Ectodermal cell (in vitro differentiated cells): Measurements from ENCODE around the gene ANKRD44.

Experiments
- H3K27ac ChIP-seq: 2 replicates; pipeline ENCODE4 v1.7.0; 2013; ENCODE audit warnings: mild to moderate bottlenecking, low read depth, low read length; ENCODE audit not compliant: insufficient read depth, poor library complexity, severe bottlenecking
- H3K27me3 ChIP-seq: 2 replicates; pipeline ENCODE4 v1.7.0; 2013; ENCODE audit warnings: mild to moderate bottlenecking, low read length; ENCODE audit not compliant: insufficient read depth, control insufficient read depth, poor library complexity, severe bottlenecking
- H3K36me3 ChIP-seq: one replicate; pipeline ENCODE4 v1.7.0; 2013; ENCODE audit warnings: low read length; ENCODE audit not compliant: control insufficient read depth, insufficient read depth
- H3K4me1 ChIP-seq: one replicate; pipeline ENCODE4 v1.7.0; 2013; ENCODE audit warnings: low read length; ENCODE audit not compliant: control insufficient read depth, insufficient read depth
- H3K4me3 ChIP-seq: 2 replicates; pipeline ENCODE4 v1.7.0; 2013; ENCODE audit warnings: low read depth, low read length, control low read depth; ENCODE audit not compliant: insufficient read depth
- H3K9me3 ChIP-seq: 2 replicates; pipeline ENCODE4 v1.7.0; 2013; ENCODE audit warnings: mild to moderate bottlenecking, low read length, moderate library complexity; ENCODE audit not compliant: control insufficient read depth
- WGBS, 2 experiments: methylation state at CpG; one replicate each; pipeline ENCODE4 v1.1.7; 2013; ENCODE audit warnings: missing lambda C conversion rate in 2 of 2; 5-methylcytosine and 5-hydroxymethylcytosine counted together

Gene ANKRD44

GRCh38 chr2:197057959-197058358 lies 252.6 kb downstream of the ANKRD44 start:
- H3K27ac ChIP-seq, result no peak overlapping the region
- 94 to 100% methylated on average over 1 of the region's 2 CpGs for WGBS, 2 experiments
- H3K27me3 ChIP-seq, result no peaks in the 10 kb centered on the region
- no peaks in the 10 kb centered on the region for H3K36me3 ChIP-seq
- no peak overlapping the region for H3K4me3 ChIP-seq
- no peaks in the 10 kb centered on the region for H3K9me3 ChIP-seq
- no peaks in the 10 kb centered on the region for H3K4me1 ChIP-seq

- Histone ChIP-seq H3K27me3 (no peaks in the 10 kb centered on the region), H3K9me3 (no peaks in the 10 kb centered on the region), H3K27ac (no peak overlapping the region), H3K36me3 (no peaks in the 10 kb centered on the region), H3K4me1 (no peaks in the 10 kb centered on the region), H3K4me3 (no peak overlapping the region)
These were observed 255.5 kb downstream of the ANKRD44 start for GRCh38 chr2:197055045-197055444.

- no peaks in the 10 kb centered on the region for H3K36me3 ChIP-seq
- no peaks in the 10 kb centered on the region for H3K27me3 ChIP-seq
- WGBS, 2 experiments, result 92 to 96% methylated on average over 1 of the region's 1 CpG
- no peak overlapping the region for H3K4me3 ChIP-seq
- no peaks in the 10 kb centered on the region for H3K9me3 ChIP-seq
- no peak overlapping the region for H3K27ac ChIP-seq
- H3K4me1 ChIP-seq, result no peaks in the 10 kb centered on the region
These were observed 256.1 kb downstream of the ANKRD44 start for GRCh38 chr2:197054437-197054836.

- 91 to 98% methylated on average over 4 of the region's 4 CpGs for WGBS, 2 experiments
- no peak overlapping the region for H3K4me3 ChIP-seq
- H3K27me3 ChIP-seq, result no peaks in the 10 kb centered on the region
- no peaks in the 10 kb centered on the region for H3K36me3 ChIP-seq
- H3K4me1 ChIP-seq, result no peaks in the 10 kb centered on the region
- no peaks in the 10 kb centered on the region for H3K9me3 ChIP-seq
- H3K27ac ChIP-seq, result no peak overlapping the region
These were observed 258.2 kb downstream of the ANKRD44 start for GRCh38 chr2:197052356-197052755.

- H3K36me3 ChIP-seq, result no peaks in the 10 kb centered on the region
- no peak overlapping the region for H3K4me3 ChIP-seq
- H3K27ac ChIP-seq, result no peak overlapping the region
- no peaks in the 10 kb centered on the region for H3K4me1 ChIP-seq
- no peaks in the 10 kb centered on the region for H3K27me3 ChIP-seq
- H3K9me3 ChIP-seq, result no peaks in the 10 kb centered on the region
These were observed 265.5 kb downstream of the ANKRD44 start for GRCh38 chr2:197045115-197045514.

GRCh38 chr2:197042739-197043196 lies 267.8 kb downstream of the ANKRD44 start:
- no peaks in the 10 kb centered on the region for H3K4me1 ChIP-seq
- no peaks in the 10 kb centered on the region for H3K9me3 ChIP-seq
- H3K36me3 ChIP-seq, result no peaks in the 10 kb centered on the region
- WGBS, 2 experiments, result 92 to 93% methylated on average over 2 to 5 of the region's 5 CpGs
- no peaks in the 10 kb centered on the region for H3K27me3 ChIP-seq
- H3K27ac ChIP-seq, result no peak overlapping the region
- no peak overlapping the region for H3K4me3 ChIP-seq

GRCh38 chr2:197037863-197038398 lies 272.6 kb downstream of the ANKRD44 start:
- Histone ChIP-seq H3K27ac (no peak overlapping the region), H3K4me3 (no peak overlapping the region), H3K9me3 (no peaks in the 10 kb centered on the region), H3K4me1 (no peaks in the 10 kb centered on the region), H3K27me3 (no peaks in the 10 kb centered on the region), H3K36me3 (no peaks in the 10 kb centered on the region)
- WGBS, 2 experiments, result 93 to 95% methylated on average over 2 of the region's 2 CpGs

GRCh38 chr2:197035002-197035401 lies 275.6 kb downstream of the ANKRD44 start:
- no peaks in the 10 kb centered on the region for H3K27me3 ChIP-seq
- 80 to 100% methylated on average over 1 of the region's 1 CpG for WGBS, 2 experiments
- no peaks in the 10 kb centered on the region for H3K9me3 ChIP-seq
- H3K27ac ChIP-seq, result no peak overlapping the region
- no peaks in the 10 kb centered on the region for H3K36me3 ChIP-seq
- no peaks in the 10 kb centered on the region for H3K4me1 ChIP-seq
- no peak overlapping the region for H3K4me3 ChIP-seq

- H3K36me3 ChIP-seq, result no peaks in the 10 kb centered on the region
- no peak overlapping the region for H3K27ac ChIP-seq
- no peaks in the 10 kb centered on the region for H3K9me3 ChIP-seq
- H3K4me1 ChIP-seq, result no peaks in the 10 kb centered on the region
- WGBS, 2 experiments, result 91 to 94% methylated on average over 5 of the region's 5 CpGs
- no peaks in the 10 kb centered on the region for H3K27me3 ChIP-seq
- no peak overlapping the region for H3K4me3 ChIP-seq
These were observed 276.3 kb downstream of the ANKRD44 start for GRCh38 chr2:197034292-197034691.

GRCh38 chr2:197033222-197033621 lies 277.4 kb downstream of the ANKRD44 start:
- H3K36me3 ChIP-seq, result no peaks in the 10 kb centered on the region
- no peaks in the 10 kb centered on the region for H3K9me3 ChIP-seq
- H3K4me1 ChIP-seq, result no peaks in the 10 kb centered on the region
- H3K4me3 ChIP-seq, result no peak overlapping the region
- 96 to 97% methylated on average over 2 of the region's 2 CpGs for WGBS, 2 experiments
- no peaks in the 10 kb centered on the region for H3K27me3 ChIP-seq
- H3K27ac ChIP-seq, result no peak overlapping the region

GRCh38 chr2:197031803-197032202 lies 278.8 kb downstream of the ANKRD44 start:
- no peaks in the 10 kb centered on the region for H3K9me3 ChIP-seq
- no peak overlapping the region for H3K27ac ChIP-seq
- H3K36me3 ChIP-seq, result no peaks in the 10 kb centered on the region
- H3K4me1 ChIP-seq, result no peaks in the 10 kb centered on the region
- no peaks in the 10 kb centered on the region for H3K27me3 ChIP-seq
- no peak overlapping the region for H3K4me3 ChIP-seq
